Esophagus muscularis mucosa (tissue), 4 donors: ENCODE measurements around the gene PIK3C2G. TPM values are rescaled to one million over a fixed set of nuclear protein-coding genes. Genes with fewer than 3 reads are reported as not detected.

Experiments
- DNase-seq: peaks from one replicate; pipeline ENCODE4 v3.0.0-alpha.2; 2017; ENCODE audit errors: extremely low spot score
- H3K27ac ChIP-seq, 4 donors: fragments of 200-600 bp; sonication (generic); replicated peaks in 1 of 4; 1 replicate in 3 of 4; 2 replicates in 1 of 4; pipeline ENCODE4 v1.5.1; 2016 to 2019; ENCODE audit warnings: mild to moderate bottlenecking in 1 of 4
- H3K27me3 ChIP-seq, 4 donors: fragments of 200-600 bp; sonication (generic); one replicate each; pipeline versions ENCODE4 v1.5.1 to v1.6.0; 2016 to 2019
- H3K36me3 ChIP-seq, 4 donors: fragments of 200-600 bp; sonication (generic); one replicate each; pipeline ENCODE4 v1.5.1; 2016 to 2019
- H3K4me1 ChIP-seq, 4 donors: fragments of 200-600 bp; sonication (generic); one replicate each; pipeline ENCODE4 v1.5.1; 2016 to 2019
- H3K4me3 ChIP-seq, 4 donors: fragments of 200-600 bp; sonication (generic); 1 replicate in 2 of 4; 2 replicates in 2 of 4; pipeline ENCODE4 v1.5.1; 2016 to 2019; ENCODE audit warnings: mild to moderate bottlenecking in 4 of 4, moderate library complexity in 1 of 4
- H3K9me3 ChIP-seq, 4 donors: fragments of 200-600 bp; sonication (generic); 1 replicate in 3 of 4; 2 replicates in 1 of 4; pipeline ENCODE4 v1.5.1; 2016 to 2019
- EP300 ChIP-seq: sonication (generic); formaldehyde crosslinking; IDR thresholded peaks from one replicate; pipeline ENCODE4 v1.6.1; 2017; ENCODE audit warnings: antibody characterized with exemption
- POLR2A ChIP-seq: fragments of 450-650 bp; IDR thresholded peaks from one replicate; pipeline ENCODE4 v1.6.1; 2017; ENCODE audit warnings: antibody characterized with exemption, moderate library complexity, mild to moderate bottlenecking, low read depth
- POLR2AphosphoS5 ChIP-seq, 2 donors: sonication (generic); formaldehyde crosslinking; IDR thresholded peaks; one replicate each; pipeline ENCODE4 v1.6.1; 2017; ENCODE audit warnings: antibody characterized with exemption in 2 of 2
- WGBS: methylation state at CpG from one replicate; pipeline ENCODE4 v1.1.5; 2018; 5-methylcytosine and 5-hydroxymethylcytosine counted together
- intact Hi-C: fragments of 100-400 bp; cut with DNase I; formaldehyde crosslinking; loops from one replicate; pipeline ENCODE4 v1.15.1; 2023
- total RNA-seq, 4 donors: library from RNA; depleted of rRNA; stranded (reverse); fragments of >200 nt; gene quantifications; one replicate each; pipeline versions ENCODE4 v1.1.0 to v1.2.1, GENCODE V29; 2016
- TF ChIP-seq, protein P1 (sequence below), 3 experiments: fragments of 200-600 bp in 2 of 3; fragments of 450-650 bp in 1 of 3; sonication (generic) in 2 of 3; IDR thresholded peaks; one replicate each; pipeline ENCODE4 v1.5.1; 2017 to 2019; ENCODE audit warnings: antibody characterized with exemption in 3 of 3, mild to moderate bottlenecking in 2 of 3, moderate library complexity in 1 of 3

The PIK3C2G gene
- total RNA-seq, 4 donors from 2014 or later = 0.06 to 1.2 (median 0.61) TPM

DNA sequence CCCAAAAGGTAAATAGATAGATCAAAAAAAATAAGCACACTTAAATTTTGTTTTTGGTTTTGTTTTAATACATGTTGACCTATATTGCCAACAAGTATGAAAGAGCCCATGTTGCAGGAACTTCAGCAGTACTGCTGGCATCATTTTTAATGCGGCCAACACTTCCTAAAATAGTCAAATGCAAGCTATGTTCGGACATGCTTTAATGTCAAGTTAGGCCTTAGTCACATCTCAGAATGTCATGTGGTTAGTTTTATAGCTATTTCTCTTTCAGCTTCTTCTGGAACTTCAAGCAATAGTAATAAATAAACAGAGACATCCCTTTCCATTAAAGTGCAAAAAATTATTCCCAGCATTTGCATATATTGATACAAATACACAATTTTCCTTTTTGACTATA is 153.4 kb downstream of the PIK3C2G start:
- Histone ChIP-seq H3K27me3 (no peaks in the 10 kb centered on the region), H3K9me3 (no peaks in the 10 kb centered on the region), H3K4me1 (no peaks in the 10 kb centered on the region), H3K36me3 (no peaks in the 10 kb centered on the region), H3K4me3 (no peak overlapping the region), H3K27ac (no peak overlapping the region)
- TF ChIP-seq EP300 = no peak
- TF ChIP-seq, protein P1, sequence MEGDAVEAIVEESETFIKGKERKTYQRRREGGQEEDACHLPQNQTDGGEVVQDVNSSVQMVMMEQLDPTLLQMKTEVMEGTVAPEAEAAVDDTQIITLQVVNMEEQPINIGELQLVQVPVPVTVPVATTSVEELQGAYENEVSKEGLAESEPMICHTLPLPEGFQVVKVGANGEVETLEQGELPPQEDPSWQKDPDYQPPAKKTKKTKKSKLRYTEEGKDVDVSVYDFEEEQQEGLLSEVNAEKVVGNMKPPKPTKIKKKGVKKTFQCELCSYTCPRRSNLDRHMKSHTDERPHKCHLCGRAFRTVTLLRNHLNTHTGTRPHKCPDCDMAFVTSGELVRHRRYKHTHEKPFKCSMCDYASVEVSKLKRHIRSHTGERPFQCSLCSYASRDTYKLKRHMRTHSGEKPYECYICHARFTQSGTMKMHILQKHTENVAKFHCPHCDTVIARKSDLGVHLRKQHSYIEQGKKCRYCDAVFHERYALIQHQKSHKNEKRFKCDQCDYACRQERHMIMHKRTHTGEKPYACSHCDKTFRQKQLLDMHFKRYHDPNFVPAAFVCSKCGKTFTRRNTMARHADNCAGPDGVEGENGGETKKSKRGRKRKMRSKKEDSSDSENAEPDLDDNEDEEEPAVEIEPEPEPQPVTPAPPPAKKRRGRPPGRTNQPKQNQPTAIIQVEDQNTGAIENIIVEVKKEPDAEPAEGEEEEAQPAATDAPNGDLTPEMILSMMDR (IDR thresholded peaks at IDR 0.05) = no peak
- TF ChIP-seq POLR2A = no peak
- no peak for TF ChIP-seq POLR2AphosphoS5 (IDR thresholded peaks at IDR 0.05)
- intact Hi-C loops = no loop called here
- WGBS = 94% methylated on average over 2 of the region's 2 CpGs
- DNase-seq = no peak

DNA sequence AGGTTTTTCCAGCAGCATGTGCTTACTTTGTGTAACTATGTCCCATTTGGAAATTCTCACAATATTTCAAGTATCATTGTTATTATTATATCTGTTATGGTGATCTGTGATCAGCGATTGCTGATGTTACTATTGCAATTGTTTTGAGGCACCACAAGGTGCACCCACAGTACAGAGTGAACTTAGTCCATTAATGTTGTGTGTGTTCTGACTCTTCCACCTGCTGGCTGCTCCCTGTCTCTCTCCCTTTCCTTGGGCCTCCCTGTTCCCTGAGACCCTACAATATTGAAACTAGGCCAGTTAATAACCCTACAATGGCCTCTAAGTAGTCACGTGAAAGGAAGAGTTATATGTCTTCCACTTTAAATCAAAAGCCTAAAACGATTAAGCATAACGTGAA is 153.9 kb downstream of the PIK3C2G start:
- Histone ChIP-seq H3K4me1 (no peaks in the 10 kb centered on the region), H3K27me3 (no peaks in the 10 kb centered on the region), H3K27ac (no peak overlapping the region), H3K9me3 (no peaks in the 10 kb centered on the region), H3K36me3 (no peaks in the 10 kb centered on the region), H3K4me3 (no peak overlapping the region)
- intact Hi-C loops = no loop called here
- WGBS = 81% methylated on average over 4 of the region's 4 CpGs
- no peak for DNase-seq
- TF ChIP-seq EP300 = no peak
- no peak for TF ChIP-seq POLR2AphosphoS5 (IDR thresholded peaks at IDR 0.05)
- no peak for TF ChIP-seq POLR2A
- TF ChIP-seq, protein P1 (IDR thresholded peaks at IDR 0.05) = no peak

DNA sequence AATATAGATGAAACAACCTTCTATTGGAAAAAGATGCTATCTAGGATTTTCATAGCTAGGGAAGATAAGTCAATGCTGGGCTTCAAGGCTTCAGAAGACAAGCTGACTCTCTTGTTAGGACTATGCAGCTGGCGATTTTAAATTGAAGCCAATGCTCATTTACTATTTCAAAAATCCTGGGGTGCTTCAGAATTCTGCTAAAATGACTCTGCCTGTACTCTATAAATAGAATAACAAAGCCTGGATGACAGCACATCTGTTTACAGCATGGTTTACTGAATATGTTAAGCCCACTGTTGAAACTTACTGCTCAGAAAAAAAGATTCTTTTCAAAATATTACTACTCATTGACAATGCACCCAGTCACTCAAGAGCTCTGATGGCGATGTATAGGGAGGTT is 155.1 kb downstream of the PIK3C2G start:
- Histone ChIP-seq H3K4me1 (no peaks in the 10 kb centered on the region), H3K4me3 (no peak overlapping the region), H3K27ac (no peak overlapping the region), H3K27me3 (no peaks in the 10 kb centered on the region), H3K9me3 (no peaks in the 10 kb centered on the region), H3K36me3 (no peaks in the 10 kb centered on the region)
- WGBS = 95% methylated on average over 2 of the region's 2 CpGs
- intact Hi-C loops = no loop called here
- no peak for DNase-seq
- TF ChIP-seq, protein P1 (IDR thresholded peaks at IDR 0.05) = no peak
- TF ChIP-seq EP300 (no peak), POLR2A (no peak)

DNA sequence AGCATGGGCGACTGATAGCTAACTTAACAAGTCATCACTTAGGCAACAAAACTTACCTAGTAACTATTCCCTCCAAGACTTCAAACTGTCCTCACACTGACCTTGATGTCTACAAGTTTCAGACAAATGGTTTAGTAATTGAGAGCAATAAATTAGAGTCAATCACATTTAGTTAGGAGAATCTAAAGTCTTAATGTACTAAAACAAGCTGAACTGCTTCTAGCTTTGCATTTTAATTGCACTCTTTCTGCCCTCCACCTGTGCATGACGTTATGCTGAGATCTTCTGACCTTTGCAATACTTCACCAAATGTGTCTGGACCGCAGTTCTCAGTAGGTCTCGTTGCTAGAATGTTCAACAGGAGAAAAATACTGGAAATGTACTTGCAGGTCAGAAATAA is 158.0 kb downstream of the PIK3C2G start:
- no peak overlapping the region for H3K4me3 ChIP-seq
- TF ChIP-seq POLR2A (no peak), POLR2AphosphoS5 (IDR thresholded peaks at IDR 0.05) (no peak), EP300 (no peak)
- TF ChIP-seq, protein P1 (IDR thresholded peaks at IDR 0.05) = no peak
- H3K36me3 ChIP-seq = no peaks in the 10 kb centered on the region
- H3K27me3 ChIP-seq = no peaks in the 10 kb centered on the region
- intact Hi-C loops = no loop called here
- no peak overlapping the region for H3K27ac ChIP-seq
- whole genome bisulfite sequencing = 80% methylated on average over 4 of the region's 4 CpGs
- DNase-seq = no peak
- no peaks in the 10 kb centered on the region for H3K9me3 ChIP-seq
- H3K4me1 ChIP-seq = no peaks in the 10 kb centered on the region

DNA sequence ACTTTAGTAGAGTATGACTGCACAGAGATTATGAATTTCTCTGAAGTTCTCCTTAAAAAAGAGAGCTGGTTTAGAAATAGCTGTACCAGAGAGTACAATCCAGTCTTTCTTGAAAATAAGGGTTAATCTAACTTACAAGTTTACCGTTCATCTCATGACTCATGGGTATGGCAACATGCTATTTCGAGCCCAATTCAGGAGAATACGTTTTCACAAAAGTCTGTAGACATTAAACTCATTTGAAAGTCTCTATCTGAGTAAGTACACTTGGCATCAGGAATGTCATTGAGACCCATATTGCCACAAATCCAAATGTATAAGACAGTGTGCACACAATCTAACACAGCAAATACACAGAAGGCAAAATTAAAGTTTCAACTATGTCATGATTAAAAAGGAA is 160.5 kb downstream of the PIK3C2G start:
- WGBS = 51% methylated on average over 3 of the region's 3 CpGs
- H3K4me3 ChIP-seq = no peak overlapping the region
- H3K36me3 ChIP-seq = no peaks in the 10 kb centered on the region
- intact Hi-C loops = no loop called here
- no peaks in the 10 kb centered on the region for H3K27me3 ChIP-seq
- H3K4me1 ChIP-seq = no peaks in the 10 kb centered on the region
- no peak for DNase-seq
- TF ChIP-seq POLR2AphosphoS5 (IDR thresholded peaks at IDR 0.05) (no peak), POLR2A (no peak), EP300 (no peak)
- TF ChIP-seq, protein P1 (IDR thresholded peaks at IDR 0.05) = no peak
- no peaks in the 10 kb centered on the region for H3K9me3 ChIP-seq
- no peak overlapping the region for H3K27ac ChIP-seq
